ENCODE data around the gene FAM180B. TPM values are rescaled to one million over a fixed set of nuclear protein-coding genes. Genes with fewer than 3 reads are reported as not detected.
A peak's percentile ranks its signal among the peaks of the same experiment; 100 is the strongest.
"Not testable (repeated sequence)": the region's sequence is repeated elsewhere in the genome, so short reads cannot be mapped to it uniquely, and the experiment has no call there.

The FAM180B gene
- not detected for total RNA-seq (ENCODE audit: insufficient read depth, low replicate concordance)

- DNase-seq (ENCODE audit: low spot score) = no peak
Measured at GRCh38 chr11:47586098-47586855, at the start of gene FAM180B. FAM180B (plus strand) TSS chr11:47586678; CDS start chr11:47586769, 91 bp downstream.

- DNase-seq (ENCODE audit: low spot score) = no peak
Measured at GRCh38 chr11:47536915-47537314, 49.6 kb upstream of the FAM180B start.

- DNase-seq (ENCODE audit: low spot score) = no peak
Measured at GRCh38 chr11:47538741-47539565, 47.5 kb upstream of the FAM180B start.

- DNase-seq (ENCODE audit: low spot score) = no peak
Measured at GRCh38 chr11:47539681-47540039, 46.8 kb upstream of the FAM180B start.

- no peak for DNase-seq (ENCODE audit: low spot score)
Measured at GRCh38 chr11:47541070-47541469, 45.4 kb upstream of the FAM180B start.

GRCh38 chr11:47545298-47545697 lies 41.2 kb upstream of the FAM180B start:
- DNase-seq (ENCODE audit: low spot score) = no peak

GRCh38 chr11:47546274-47546673 lies 40.2 kb upstream of the FAM180B start:
- DNase-seq (ENCODE audit: low spot score) = not testable (repeated sequence)

GRCh38 chr11:47550288-47551047 lies 36.0 kb upstream of the FAM180B start:
- no peak for DNase-seq (ENCODE audit: low spot score)

GRCh38 chr11:47551086-47551485 lies 35.4 kb upstream of the FAM180B start:
- DNase-seq (ENCODE audit: low spot score) = no peak

- peak; percentile 40 for DNase-seq (ENCODE audit: low spot score)
Measured at GRCh38 chr11:47552056-47552565, 34.4 kb upstream of the FAM180B start.

GRCh38 chr11:47552566-47553405 lies 33.7 kb upstream of the FAM180B start, which contains the start of gene CELF1:
CELF1 (minus strand) TSS chr11:47553132; CDS start chr11:47499523, 53,609 bp downstream.
- DNase-seq (ENCODE audit: low spot score) = peak; percentile 95

- no peak for DNase-seq (ENCODE audit: low spot score)
Measured at GRCh38 chr11:47553406-47553743, 33.1 kb upstream of the FAM180B start.

GRCh38 chr11:47557004-47557403 lies 29.5 kb upstream of the FAM180B start:
- DNase-seq (ENCODE audit: low spot score) = not testable (repeated sequence)

GRCh38 chr11:47558695-47559094 lies 27.8 kb upstream of the FAM180B start:
- no peak for DNase-seq (ENCODE audit: low spot score)

- DNase-seq (ENCODE audit: low spot score) = no peak
Measured at GRCh38 chr11:47560426-47560825, 26.1 kb upstream of the FAM180B start.

GRCh38 chr11:47562393-47562792 lies 24.1 kb upstream of the FAM180B start:
- not testable (repeated sequence) for DNase-seq (ENCODE audit: low spot score)

GRCh38 chr11:47564366-47564765 lies 22.1 kb upstream of the FAM180B start:
- DNase-seq (ENCODE audit: low spot score) = not testable (repeated sequence)

- DNase-seq (ENCODE audit: low spot score) = no peak
Measured at GRCh38 chr11:47564933-47565339, 21.5 kb upstream of the FAM180B start.

- DNase-seq (ENCODE audit: low spot score) = peak; percentile 73
Measured at GRCh38 chr11:47565340-47566148, 20.9 kb upstream of the FAM180B start, which contains the start of gene PTPMT1. PTPMT1 (plus strand) TSS chr11:47565599; CDS start chr11:47565623, 24 bp downstream.
